Measurements from ENCODE around the gene TNRC6C. TPM values are rescaled to one million over a fixed set of nuclear protein-coding genes. Genes with fewer than 3 reads are reported as not detected.

The TNRC6C gene
- polyA plus RNA-seq, 1 donor (not counting 4 experiments of a cell fraction or from before 2014, with no cell fraction given), result 0.34 TPM

GRCh38 chr17:78088529-78088928 is 130.0 kb downstream of the TNRC6C start:
- Histone ChIP-seq H3K9me1 (ENCODE audit: control insufficient read depth, extremely low read depth, insufficient read depth, low read length) (no peaks in the 10 kb centered on the region), H3K36me3 (ENCODE audit: control insufficient read depth in 2 of 2, extremely low read depth in 1 of 2, insufficient read depth in 2 of 2, low read length in 2 of 2) (peaks cover 0 to under 1% of the 10 kb centered on the region in 2 experiments), H3K27me3 (ENCODE audit: control insufficient read depth, extremely low read depth, insufficient read depth, low read length) (no peaks in the 10 kb centered on the region), H4K20me1 (ENCODE audit: control insufficient read depth, extremely low read depth, insufficient read depth, low read length) (no peaks in the 10 kb centered on the region), H3K4me2 (ENCODE audit: control insufficient read depth, extremely low read depth, insufficient read depth, low read depth, low read length) (no peak overlapping the region), H3K79me2 (ENCODE audit: control insufficient read depth, insufficient read depth, low read length) (no peaks in the 10 kb centered on the region), H3K27ac (ENCODE audit: control insufficient read depth, insufficient read depth, low read length) (no peak overlapping the region), H3K4me1 (ENCODE audit: control insufficient read depth, extremely low read depth, insufficient read depth, low read length) (no peaks in the 10 kb centered on the region), H2AFZ (ENCODE audit: control insufficient read depth, low read length) (no peak overlapping the region), H3K4me3 (ENCODE audit: control insufficient read depth in 2 of 3, extremely low read depth in 1 of 3, insufficient read depth in 2 of 3, low read depth in 1 of 3, low read length in 3 of 3) (no peak overlapping the region), H3K9ac (ENCODE audit: control insufficient read depth, extremely low read depth, insufficient read depth, low read length) (no peak overlapping the region), H3K9me3 (ENCODE audit: control insufficient read depth, low read depth, low read length) (no peaks in the 10 kb centered on the region)
- FAIRE-seq (no peak), DNase-seq (ENCODE audit: low read depth, low spot score) (no peak)
- TF ChIP-seq EZH2 (IDR thresholded peaks at IDR 0.05; ENCODE audit: low read length) (no peak), CTCF (optimal IDR thresholded peaks at IDR 0.05 in 1 of 3, IDR thresholded peaks at IDR 0.05 in 1 of 3, conservative IDR thresholded peaks at IDR 0.05 in 1 of 3; ENCODE audit: extremely low read depth in 1 of 3, insufficient read depth in 2 of 3, low read length in 3 of 3) (no peak)
- dilution Hi-C loops (cut with MboI; ENCODE audit: extremely low pct_ligation_motif_present, low sequenced_read_pairs), result no loop called here

DNA sequence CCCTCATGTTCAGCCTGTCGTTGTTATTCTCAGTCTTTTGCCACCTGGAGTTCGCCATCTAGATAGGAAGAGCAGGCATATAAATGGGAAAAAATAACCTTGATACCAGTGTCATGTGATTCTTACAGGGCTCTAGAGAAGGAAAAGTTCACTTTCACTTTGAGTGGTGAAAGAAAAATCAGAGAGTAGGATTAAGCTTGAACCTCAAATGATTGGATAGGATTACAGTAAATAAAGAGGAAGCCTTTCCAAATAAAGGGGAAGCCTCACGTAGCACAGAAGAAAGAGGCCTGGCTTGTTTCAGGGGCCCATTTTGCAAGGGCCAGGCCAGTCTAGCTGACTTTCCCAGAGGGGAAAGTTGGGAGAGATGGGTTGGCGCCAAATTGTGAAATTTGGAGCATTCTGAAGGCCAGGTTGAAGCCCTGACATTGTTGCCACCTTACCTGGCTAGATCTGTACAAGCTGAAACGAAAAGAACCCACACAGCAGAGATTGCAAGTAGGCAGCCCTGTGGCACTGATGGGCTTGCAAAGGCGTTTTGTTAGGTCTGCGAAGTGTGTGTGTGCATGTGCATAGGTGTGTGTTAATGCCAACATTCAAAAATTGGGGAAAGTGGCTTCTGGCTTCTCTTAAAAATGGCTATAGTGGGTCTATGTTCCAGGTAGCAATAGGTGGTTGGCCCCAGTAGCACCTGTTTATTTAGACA is 131.2 kb downstream of the TNRC6C start:
- H4K20me1 ChIP-seq (ENCODE audit: control insufficient read depth, extremely low read depth, insufficient read depth, low read length), result no peaks in the 10 kb centered on the region
- no peaks in the 10 kb centered on the region for H3K9me3 ChIP-seq (ENCODE audit: control insufficient read depth, low read depth, low read length)
- H3K79me2 ChIP-seq (ENCODE audit: control insufficient read depth, insufficient read depth, low read length), result no peaks in the 10 kb centered on the region
- no peak overlapping the region for H3K4me2 ChIP-seq (ENCODE audit: control insufficient read depth, extremely low read depth, insufficient read depth, low read depth, low read length)
- FAIRE-seq, result no peak
- TF ChIP-seq EZH2 (IDR thresholded peaks at IDR 0.05; ENCODE audit: low read length), result no peak
- no peak for TF ChIP-seq CTCF (optimal IDR thresholded peaks at IDR 0.05 in 1 of 3, IDR thresholded peaks at IDR 0.05 in 1 of 3, conservative IDR thresholded peaks at IDR 0.05 in 1 of 3; ENCODE audit: extremely low read depth in 1 of 3, insufficient read depth in 2 of 3, low read length in 3 of 3)
- no peaks in the 10 kb centered on the region for H3K27me3 ChIP-seq (ENCODE audit: control insufficient read depth, extremely low read depth, insufficient read depth, low read length)
- peaks cover 0 to 1% of the 10 kb centered on the region in 2 experiments for H3K36me3 ChIP-seq (ENCODE audit: control insufficient read depth in 2 of 2, extremely low read depth in 1 of 2, insufficient read depth in 2 of 2, low read length in 2 of 2)
- no peak overlapping the region for H3K27ac ChIP-seq (ENCODE audit: control insufficient read depth, insufficient read depth, low read length)
- H2AFZ ChIP-seq (ENCODE audit: control insufficient read depth, low read length), result no peak overlapping the region
- no peaks in the 10 kb centered on the region for H3K9me1 ChIP-seq (ENCODE audit: control insufficient read depth, extremely low read depth, insufficient read depth, low read length)
- no peak for DNase-seq (ENCODE audit: low read depth, low spot score)
- dilution Hi-C loops (cut with MboI; ENCODE audit: extremely low pct_ligation_motif_present, low sequenced_read_pairs), result no loop called here
- H3K4me3 ChIP-seq (ENCODE audit: control insufficient read depth in 2 of 3, extremely low read depth in 1 of 3, insufficient read depth in 2 of 3, low read depth in 1 of 3, low read length in 3 of 3), result no peak overlapping the region
- no peaks in the 10 kb centered on the region for H3K4me1 ChIP-seq (ENCODE audit: control insufficient read depth, extremely low read depth, insufficient read depth, low read length)
- no peak overlapping the region for H3K9ac ChIP-seq (ENCODE audit: control insufficient read depth, extremely low read depth, insufficient read depth, low read length)

Measured in keratinocyte (primary cell).